Erythroblast (primary cell): ENCODE data around the gene SPEG.

Source experiments
- GATA1 ChIP-seq: IDR thresholded peaks from 2 replicates; pipeline ENCODE4 v1.6.1; 2011; ENCODE audit warnings: low read depth, mild to moderate bottlenecking, control low read depth, low read length, moderate library complexity
- POLR2A ChIP-seq: IDR thresholded peaks from 2 replicates; pipeline ENCODE4 v1.6.1; 2011; ENCODE audit warnings: mild to moderate bottlenecking, low read length

DNA sequence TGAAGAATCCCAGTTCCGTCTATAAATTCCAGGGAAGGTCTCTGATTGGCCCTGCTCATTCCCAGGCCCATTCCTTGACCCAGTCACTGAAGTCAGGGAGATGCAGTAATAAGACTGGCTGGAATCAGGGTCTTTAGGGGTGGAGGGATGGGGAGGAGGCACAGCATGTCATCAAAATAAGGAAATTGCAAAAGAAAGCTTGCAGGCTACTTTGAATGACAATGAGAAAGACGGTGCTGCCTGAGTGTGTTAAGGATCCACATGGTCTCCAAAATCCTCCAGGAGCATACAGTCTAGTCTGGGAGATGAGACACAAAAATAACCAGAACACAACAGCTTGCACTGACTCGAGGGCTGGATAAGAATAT lies 18.4 kb upstream of the SPEG start:
- TF ChIP-seq POLR2A (no peak), GATA1 (no peak)
